IPS-18c (cell line): ENCODE results near the gene TMEM178B.
"Not testable (repeated sequence)": the region's sequence is repeated elsewhere in the genome, so short reads cannot be mapped to it uniquely, and the experiment has no call there.

Experiments
- H3K4me3 ChIP-seq: 2 replicates; pipeline ENCODE4 v1.7.0; 2013; ENCODE audit warnings: low read depth, mild to moderate bottlenecking, low read length, moderate library complexity; ENCODE audit not compliant: insufficient read depth
- H3K9me3 ChIP-seq: one replicate; pipeline ENCODE4 v1.6.1; 2013; ENCODE audit warnings: mild to moderate bottlenecking, low read length, moderate library complexity; ENCODE audit not compliant: control insufficient read depth, insufficient read depth

TMEM178B gene

DNA sequence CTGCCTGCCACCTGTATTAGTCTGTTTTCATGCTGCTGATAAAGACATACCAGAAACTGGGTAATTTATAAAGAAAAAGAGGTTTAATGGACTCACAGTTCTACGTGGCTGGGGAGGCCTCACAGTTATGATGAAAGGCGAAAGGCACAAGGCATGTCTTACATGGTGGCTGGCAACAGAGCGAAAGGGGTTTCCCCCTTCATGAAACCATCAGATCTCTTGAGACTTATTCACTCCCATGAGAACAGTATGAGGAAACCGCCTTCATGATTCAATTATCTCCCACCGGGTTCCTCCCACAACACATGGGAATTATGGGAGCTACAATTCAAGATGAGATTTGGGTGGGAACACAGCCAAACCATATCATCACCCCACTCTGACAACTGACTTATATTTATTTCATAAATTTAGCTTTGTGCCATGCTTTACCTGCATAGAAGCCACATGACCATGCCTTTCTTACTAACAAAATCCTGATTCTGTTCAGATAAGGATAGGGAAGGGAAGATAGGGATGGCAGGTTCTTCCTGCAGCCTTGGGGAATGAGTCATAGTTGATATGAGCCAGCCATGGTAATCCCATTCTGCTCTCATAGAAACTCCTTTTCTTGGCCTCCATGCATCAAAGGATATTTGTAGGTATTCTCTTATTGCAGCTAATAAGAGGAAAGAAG is 286.0 kb downstream of the TMEM178B start:
- no peaks in the 10 kb centered on the region for H3K9me3 ChIP-seq
- H3K4me3 ChIP-seq, result no peak overlapping the region

DNA sequence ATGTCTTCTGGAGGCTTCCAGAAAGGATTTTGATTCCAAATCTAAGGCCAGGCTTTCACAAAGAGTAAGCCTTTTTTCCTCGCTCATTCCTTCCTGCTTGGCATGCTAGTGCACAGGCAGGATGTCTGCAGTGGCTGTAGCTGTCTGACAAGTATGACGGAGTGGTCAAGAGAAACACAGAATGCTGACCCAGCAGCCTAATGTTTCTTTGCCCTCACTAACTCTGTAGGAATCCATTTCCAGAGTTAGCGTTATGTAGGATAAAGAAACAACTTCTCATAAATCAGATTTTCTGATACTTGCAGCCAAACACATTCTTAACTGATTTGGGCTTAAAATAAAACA is 286.5 kb downstream of the TMEM178B start:
- Histone ChIP-seq H3K4me3 (no peak overlapping the region), H3K9me3 (no peaks in the 10 kb centered on the region)

DNA sequence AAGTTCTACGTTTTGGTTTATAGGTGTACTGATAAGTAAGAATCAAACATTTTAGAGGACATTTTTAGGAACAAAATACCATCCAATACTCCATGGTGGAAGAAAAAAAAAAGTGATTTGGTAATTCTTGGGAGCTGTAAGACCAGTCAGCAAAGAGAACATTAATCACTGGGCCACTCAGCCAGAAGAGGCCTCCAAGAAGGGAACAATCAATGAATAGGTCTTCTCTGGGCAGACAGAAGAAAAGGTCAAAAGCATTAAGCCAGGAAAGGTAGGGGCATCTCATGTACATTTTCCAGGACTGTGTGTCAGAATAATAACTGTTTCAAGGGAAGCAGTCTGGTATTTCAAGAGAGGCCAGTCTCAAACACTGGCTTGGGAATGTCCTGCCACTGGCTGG is 286.9 kb downstream of the TMEM178B start:
- no peak overlapping the region for H3K4me3 ChIP-seq
- no peaks in the 10 kb centered on the region for H3K9me3 ChIP-seq

DNA sequence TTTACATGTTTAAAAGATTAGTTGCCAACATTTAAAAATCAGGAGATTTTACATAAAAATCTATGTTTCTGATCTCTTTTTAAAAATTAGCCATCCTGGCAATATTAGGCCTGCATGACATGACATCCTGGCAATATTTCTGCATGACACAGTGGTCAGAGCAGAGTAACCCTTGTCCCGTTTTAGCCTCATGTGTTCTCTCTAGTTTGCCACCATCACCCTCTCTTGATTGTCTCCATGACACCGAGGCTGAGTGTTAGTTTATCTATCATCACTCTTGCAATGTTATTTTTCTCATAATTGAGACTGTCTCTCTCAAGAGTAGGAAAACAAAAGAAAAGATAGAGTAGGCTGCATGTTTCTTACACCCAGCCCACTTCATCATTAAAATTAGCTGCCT is 287.6 kb downstream of the TMEM178B start:
- no peaks in the 10 kb centered on the region for H3K9me3 ChIP-seq
- H3K4me3 ChIP-seq, result no peak overlapping the region

DNA sequence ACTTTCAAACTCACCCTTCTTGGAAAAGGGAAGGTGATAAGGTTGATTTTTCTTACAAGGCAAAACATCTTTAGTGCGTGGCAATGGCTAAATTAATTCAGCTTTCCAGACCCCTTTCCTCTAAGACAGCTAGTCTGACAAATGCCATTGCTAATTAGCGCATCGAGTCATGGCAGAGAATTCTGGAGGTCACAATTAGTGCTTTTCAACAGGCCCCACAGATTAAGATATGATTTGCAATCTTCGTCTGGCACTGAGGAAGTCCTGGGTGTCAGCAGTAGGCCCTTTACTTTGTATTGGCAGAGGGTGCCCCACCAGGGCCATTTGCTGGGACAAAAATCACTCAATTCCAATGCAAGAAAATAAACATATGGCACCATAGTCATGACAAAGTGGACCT is 288.1 kb downstream of the TMEM178B start:
- Histone ChIP-seq H3K9me3 (no peaks in the 10 kb centered on the region), H3K4me3 (no peak overlapping the region)

DNA sequence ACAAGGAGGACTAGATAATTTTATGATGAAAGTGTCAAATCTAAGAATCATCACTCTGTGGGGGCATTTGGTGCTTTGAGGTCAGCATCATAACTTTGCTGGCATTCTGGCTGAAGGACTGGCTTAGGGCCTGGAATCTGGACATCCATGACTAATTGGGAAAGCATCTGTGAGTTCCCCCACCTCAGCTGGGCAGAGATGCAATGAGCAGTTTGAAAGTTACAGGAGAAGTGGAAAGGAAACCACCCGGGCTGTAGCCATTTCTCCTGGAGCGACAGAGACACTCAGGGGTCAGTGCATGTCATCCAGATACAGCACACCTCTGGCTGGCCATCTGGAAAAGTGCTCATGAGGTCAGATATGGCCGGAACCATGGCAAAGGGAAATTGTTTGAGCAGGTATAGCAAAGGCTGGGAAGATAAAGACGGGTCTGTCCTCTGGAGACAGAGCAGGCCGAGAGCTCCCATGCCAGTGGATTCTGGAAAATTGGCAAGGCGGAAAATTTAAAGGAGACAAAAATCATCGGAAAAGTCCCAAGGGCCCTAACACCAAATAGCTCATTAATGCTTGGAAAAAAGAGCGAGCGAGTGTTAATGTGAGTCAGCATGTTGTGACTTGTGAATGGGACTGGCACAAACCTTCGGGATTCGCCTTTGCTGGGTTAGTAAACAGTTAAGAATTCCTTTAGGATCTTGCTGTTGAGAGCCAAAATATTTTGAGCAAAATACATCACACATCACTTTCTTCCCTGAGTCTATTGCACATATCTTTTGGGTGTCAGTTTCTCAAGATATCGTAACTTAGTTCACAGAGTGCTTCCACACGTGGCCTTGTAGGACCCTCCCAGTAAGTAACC is 288.9 kb downstream of the TMEM178B start:
- no peak overlapping the region for H3K4me3 ChIP-seq
- H3K9me3 ChIP-seq, result no peaks in the 10 kb centered on the region

DNA sequence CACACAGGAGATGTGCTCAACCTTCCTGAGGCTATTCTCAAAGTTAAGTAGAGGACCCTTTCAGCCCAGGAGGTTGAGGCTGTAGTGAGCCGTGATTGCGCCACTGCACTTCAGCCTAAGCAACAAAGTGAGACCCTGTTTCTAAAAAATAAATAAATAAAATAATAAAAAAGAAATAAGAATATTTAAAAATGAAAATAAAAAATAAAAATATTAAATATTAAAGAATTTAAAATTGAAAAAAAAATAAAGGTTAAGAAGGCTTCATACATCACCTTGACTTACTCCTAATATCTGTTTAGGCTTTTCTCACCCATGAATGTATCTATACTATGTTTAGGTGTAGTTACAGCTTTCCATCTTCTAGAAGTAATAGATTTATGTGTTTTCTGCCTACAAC is 289.9 kb downstream of the TMEM178B start:
- Histone ChIP-seq H3K4me3 (no peak overlapping the region), H3K9me3 (no peaks in the 10 kb centered on the region)

DNA sequence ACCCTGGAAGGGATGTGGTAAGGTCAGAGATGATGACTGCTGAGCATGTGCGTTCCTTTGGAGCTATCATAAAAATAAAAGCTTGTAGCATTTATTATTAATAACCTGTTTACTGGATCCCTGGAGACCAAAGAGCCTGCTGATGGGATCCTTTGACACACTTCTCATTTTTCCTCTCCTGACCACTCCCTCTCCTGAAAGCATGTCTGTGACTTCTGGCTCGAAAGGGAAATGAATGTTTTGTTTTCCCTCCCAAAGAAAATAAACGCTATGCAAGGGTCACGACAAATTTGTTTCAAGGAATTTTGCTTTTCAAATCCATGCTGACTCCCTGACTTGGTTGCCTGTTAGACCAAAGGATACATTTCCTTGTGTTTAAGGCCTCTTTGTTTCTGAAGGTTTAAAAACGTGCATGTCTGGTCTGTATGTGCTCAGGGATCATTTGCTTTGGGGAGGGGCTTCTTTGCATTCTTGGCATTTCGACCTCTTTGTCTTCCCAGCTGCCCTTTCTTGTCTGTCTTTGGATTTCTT is 292.3 kb downstream of the TMEM178B start:
- Histone ChIP-seq H3K9me3 (no peaks in the 10 kb centered on the region), H3K4me3 (no peak overlapping the region)

DNA sequence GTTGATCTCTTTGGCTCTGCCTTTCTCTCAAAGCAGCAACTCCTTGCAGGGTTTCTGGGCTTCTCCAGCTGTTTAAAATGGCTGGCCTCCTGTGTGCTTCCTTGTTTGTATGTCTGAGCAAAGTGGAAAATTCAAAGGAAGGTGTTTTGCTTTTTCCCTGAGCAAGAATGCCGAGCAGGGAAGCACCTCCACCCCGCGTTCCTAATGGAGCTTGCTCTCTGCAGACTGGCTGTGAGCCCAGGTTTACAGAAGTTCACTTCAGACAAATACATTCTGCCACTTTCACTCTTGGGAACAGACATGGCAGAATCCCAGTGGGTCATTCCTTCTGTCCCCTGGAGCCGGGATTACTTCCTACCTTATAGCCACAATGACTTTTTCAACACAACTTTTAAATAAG is 295.6 kb downstream of the TMEM178B start:
- no peaks in the 10 kb centered on the region for H3K9me3 ChIP-seq
- no peak overlapping the region for H3K4me3 ChIP-seq

DNA sequence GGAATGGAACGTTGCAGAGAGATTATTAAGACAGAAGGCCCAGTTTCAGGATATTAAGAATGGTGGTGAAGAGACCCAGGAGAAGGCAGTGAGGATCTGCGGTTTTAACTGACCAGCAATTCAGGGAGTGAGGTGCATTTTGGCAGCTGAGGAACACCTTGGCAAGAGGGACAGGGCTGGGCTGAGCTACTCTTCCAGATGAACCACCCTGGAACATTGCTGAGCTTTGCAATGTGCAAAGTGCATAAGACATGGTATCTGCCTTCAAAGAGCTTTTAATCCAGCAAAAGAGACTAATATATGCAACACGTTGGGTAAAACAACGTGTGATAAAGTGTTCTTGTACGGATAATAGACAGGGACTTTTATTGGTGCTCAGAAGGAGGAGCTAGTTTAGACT is 296.3 kb downstream of the TMEM178B start:
- Histone ChIP-seq H3K4me3 (no peak overlapping the region), H3K9me3 (no peaks in the 10 kb centered on the region)

DNA sequence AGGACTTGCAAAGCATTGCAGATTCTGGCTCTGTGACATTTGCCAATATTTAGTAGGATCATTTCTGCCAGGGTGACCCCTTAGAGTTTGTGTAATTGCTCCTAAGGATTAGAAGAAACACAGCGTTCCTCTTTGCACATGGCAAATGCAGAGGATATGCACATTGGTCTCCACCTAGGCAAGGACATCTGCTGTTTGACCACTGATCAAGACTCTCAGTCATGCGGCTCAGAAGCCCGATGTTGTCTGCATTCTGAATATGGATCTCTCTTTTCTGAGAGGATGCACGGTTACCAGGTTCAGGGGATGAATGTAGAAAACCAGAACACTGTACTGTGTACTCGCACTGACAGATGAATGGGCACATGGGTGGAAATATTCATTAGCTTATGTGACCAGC is 296.8 kb downstream of the TMEM178B start:
- H3K9me3 ChIP-seq, result no peaks in the 10 kb centered on the region
- H3K4me3 ChIP-seq, result no peak overlapping the region

DNA sequence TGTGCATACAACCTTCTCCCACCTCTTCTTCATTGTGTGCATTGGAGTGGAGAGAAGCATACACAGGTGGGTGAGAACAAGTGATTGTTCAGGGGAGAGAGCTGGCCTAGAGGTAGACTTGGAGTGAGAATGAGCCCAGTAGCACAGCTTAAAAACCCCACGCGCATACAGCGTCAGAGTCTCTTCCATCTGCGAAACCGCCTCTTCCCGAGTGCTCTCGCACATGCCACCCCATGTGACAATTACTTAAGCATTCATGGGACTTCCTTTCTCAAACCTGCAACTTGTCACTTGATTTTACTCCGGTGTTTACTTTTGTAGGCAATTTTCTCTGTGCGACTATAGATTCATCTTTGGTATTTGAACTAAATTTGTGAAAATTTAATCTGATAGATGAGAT is 300.6 kb downstream of the TMEM178B start:
- H3K9me3 ChIP-seq, result no peaks in the 10 kb centered on the region
- H3K4me3 ChIP-seq, result no peak overlapping the region

DNA sequence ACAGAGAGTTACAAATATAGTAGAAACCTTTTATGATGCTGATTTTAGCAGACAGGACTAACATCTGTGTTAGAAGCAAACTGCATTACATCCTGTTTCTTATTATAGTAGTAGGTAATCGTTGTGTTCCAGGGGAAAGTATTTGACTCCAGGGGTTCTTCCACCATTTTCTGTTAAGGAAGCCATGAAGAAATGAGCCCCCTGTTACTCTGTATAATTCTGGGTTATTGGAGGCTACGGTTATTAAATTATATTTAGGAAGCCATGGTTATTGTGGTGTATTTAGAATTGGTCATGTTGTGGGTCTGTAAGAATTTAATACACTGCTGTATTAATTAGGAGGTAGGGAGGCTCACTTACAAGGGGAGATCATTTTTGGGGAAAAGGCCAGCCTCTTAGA is 301.6 kb downstream of the TMEM178B start:
- H3K9me3 ChIP-seq, result no peaks in the 10 kb centered on the region
- no peak overlapping the region for H3K4me3 ChIP-seq

DNA sequence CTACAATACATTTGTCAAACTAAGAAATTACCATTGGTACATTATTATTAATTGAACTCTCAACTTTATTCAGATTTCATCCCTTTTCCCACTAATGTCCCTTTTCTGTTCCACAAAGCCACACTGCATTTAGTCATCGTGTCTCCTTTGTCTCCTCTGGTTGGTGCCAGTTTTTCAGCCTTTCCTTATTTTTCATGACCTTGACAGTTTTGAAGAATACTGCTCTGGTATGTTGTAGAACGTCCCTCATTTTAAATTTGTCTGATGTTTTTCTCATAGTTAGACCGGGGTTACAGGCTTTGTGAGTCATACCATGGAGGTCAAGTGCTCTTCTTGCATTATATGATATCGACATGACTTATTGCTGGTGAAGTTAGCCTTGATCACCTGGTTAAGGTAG is 304.0 kb downstream of the TMEM178B start:
- H3K9me3 ChIP-seq, result no peaks in the 10 kb centered on the region

DNA sequence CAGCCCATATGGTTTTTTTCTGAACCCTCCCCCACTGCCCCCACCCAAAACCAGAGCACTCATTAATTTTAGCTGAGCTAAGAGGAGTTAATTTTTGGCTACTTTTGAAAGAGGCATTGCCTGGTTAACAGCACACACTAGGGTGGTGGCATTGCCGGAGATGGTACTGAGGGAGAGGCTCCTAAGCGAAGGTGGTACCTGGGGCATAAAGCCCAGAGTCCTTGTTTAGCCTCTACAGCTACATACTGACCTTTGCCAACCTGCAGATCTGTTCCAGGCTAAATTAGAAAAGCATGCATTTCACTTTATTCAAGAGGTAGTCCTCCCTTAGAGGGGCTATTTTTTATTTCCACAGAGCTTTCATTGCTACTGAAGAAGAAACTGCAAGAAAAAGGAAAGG is 304.5 kb downstream of the TMEM178B start:
- Histone ChIP-seq H3K9me3 (no peaks in the 10 kb centered on the region), H3K4me3 (no peak overlapping the region)

More for the DNA sequence above, 304.0 kb downstream of the TMEM178B start:
- no peak overlapping the region for H3K4me3 ChIP-seq

DNA sequence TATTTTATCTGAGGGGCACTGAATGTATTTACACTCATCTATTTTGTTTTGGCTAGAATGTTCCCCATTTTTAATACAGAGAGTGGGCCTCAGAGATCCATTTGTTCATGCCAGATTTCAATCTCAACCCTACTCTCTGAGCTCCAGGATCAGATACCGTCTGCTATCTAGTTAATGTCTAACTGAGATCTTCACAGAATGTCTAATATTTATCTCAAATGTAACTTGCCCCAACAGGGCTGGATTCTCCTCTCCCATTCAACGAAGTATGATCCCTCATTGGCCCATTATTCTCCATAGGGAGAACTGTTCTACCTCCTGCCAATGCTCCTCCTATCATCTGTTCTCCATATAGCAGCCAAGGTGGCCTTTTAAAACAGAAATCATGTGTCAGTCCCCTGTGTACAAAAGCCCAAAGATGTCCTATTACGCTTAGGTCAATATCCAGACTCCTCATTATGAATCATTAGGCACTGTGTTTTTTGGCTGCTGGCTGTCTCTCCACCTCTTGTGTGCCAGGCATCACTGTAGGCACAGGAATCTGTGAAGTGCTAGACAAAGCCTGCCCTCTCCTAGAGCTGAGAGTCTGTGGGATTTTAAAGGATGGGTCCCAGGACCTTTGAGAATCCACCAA is 308.0 kb downstream of the TMEM178B start:
- no peak overlapping the region for H3K4me3 ChIP-seq
- no peaks in the 10 kb centered on the region for H3K9me3 ChIP-seq

DNA sequence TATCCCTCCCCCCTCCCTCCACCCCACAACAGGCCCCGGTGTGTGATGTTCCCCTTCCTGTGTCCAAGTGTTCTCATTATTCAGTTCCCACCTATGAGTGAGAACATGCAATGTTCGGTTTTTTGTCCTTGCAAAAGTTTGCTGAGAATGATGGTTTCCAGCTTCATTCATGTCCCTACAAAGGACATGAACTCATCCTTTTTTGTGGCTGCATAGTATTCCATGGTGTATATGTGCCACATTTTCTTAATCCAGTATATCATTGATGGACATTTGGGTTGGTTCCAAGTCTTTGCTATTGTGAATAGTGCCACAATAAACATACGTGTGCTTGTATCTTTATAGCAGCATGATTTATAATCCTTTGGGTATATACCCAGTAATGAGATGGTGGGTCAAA is 309.5 kb downstream of the TMEM178B start:
- not testable (repeated sequence) for H3K9me3 ChIP-seq, H3K4me3 ChIP-seq

DNA sequence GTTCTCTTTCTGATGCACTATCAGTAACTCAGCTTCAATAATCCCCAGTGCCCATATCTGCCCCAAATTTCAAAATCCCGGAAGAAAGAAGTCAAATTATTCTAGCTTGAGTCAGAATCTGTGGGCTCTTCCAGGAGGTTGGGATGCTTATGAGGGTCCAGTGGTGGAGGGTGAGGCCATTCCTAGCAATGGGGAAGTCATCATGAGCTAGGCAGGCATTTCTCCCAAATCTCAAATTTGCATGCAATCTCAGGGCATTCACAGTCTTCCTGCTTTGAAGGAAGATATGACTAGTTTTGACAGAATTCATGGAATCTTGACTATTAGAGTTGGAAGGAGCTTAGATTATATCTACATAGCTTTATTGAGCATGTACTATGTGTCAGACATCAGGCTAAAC is 313.0 kb downstream of the TMEM178B start:
- Histone ChIP-seq H3K4me3 (no peak overlapping the region), H3K9me3 (no peaks in the 10 kb centered on the region)
